PC-9 (cell line): Measurements from ENCODE around the gene ANKFN1. TPM values are rescaled to one million over a fixed set of nuclear protein-coding genes. Genes with fewer than 3 reads are reported as not detected.

Experiments
- BruUV-seq: library from RNA; stranded (reverse); fragments of 400-500 nt; replicated peaks from 2 replicates; lab custom pipeline; 2021; lab: Mats Ljungman, UMichigan
- CTCF ChIA-PET: fragments of 300-600 bp; sonication (Branson Sonifier 250); formaldehyde crosslinking; loops from one replicate; lab custom pipeline; 2022; ENCODE audit warnings: antibody characterized with exemption; lab: Charles Lee
- POLR2A ChIA-PET: fragments of 300-600 bp; sonication (Branson Sonifier 250); formaldehyde crosslinking; loops from one replicate; lab custom pipeline; 2022; ENCODE audit warnings: antibody characterized with exemption; ENCODE audit not compliant: unreplicated experiment; lab: Charles Lee
- DNase-seq, 2 experiments: peaks; one replicate each; pipeline versions ENCODE4 v3.0.0 to v3.0.0-alpha.2; 2015 to 2022; ENCODE audit warnings: mixed read lengths in 1 of 2
- H2AFZ ChIP-seq: fragments of 200-600 bp; sonication (generic); 2 replicates; pipeline ENCODE4 v1.8.1; 2017; ENCODE audit warnings: antibody characterized with exemption
- H3F3A ChIP-seq: fragments of 200-600 bp; sonication (generic); 2 replicates; pipeline ENCODE4 v1.8.1; 2017; ENCODE audit warnings: antibody characterized with exemption, mild to moderate bottlenecking, low read depth; ENCODE audit not compliant: insufficient read depth
- H3K27ac ChIP-seq: fragments of 200-600 bp; sonication (generic); 2 replicates; pipeline ENCODE4 v1.6.1; 2016; ENCODE audit warnings: mixed run types
- H3K27me3 ChIP-seq: fragments of 200-600 bp; sonication (generic); 2 replicates; pipeline ENCODE4 v1.6.1; 2016; ENCODE audit warnings: low read depth, mixed run types; ENCODE audit not compliant: insufficient read depth
- H3K36me3 ChIP-seq: fragments of 200-600 bp; sonication (generic); 2 replicates; pipeline ENCODE4 v1.6.1; 2016; ENCODE audit warnings: low read depth, mixed run types
- H3K4me1 ChIP-seq: fragments of 200-600 bp; sonication (generic); replicated peaks from 2 replicates; pipeline ENCODE4 v1.6.1; 2016; ENCODE audit warnings: mixed run types; ENCODE audit not compliant: insufficient read depth
- H3K4me2 ChIP-seq: fragments of 200-600 bp; sonication (generic); 2 replicates; pipeline ENCODE4 v1.6.1; 2017; ENCODE audit warnings: mixed run types
- H3K4me3 ChIP-seq: fragments of 200-600 bp; sonication (generic); 2 replicates; pipeline ENCODE4 v1.6.1; 2016; ENCODE audit warnings: mixed run types
- H3K79me2 ChIP-seq: fragments of 200-600 bp; sonication (generic); 2 replicates; pipeline ENCODE4 v1.6.1; 2017; ENCODE audit warnings: low read depth, mixed run types
- H3K9me2 ChIP-seq: fragments of 200-600 bp; sonication (generic); 2 replicates; pipeline ENCODE4 v1.8.1; 2017; ENCODE audit warnings: mild to moderate bottlenecking; ENCODE audit not compliant: insufficient read depth
- H3K9me3 ChIP-seq: fragments of 200-600 bp; sonication (generic); 2 replicates; pipeline ENCODE4 v1.8.1; 2016; ENCODE audit warnings: low read depth; ENCODE audit not compliant: insufficient read depth
- H4K20me1 ChIP-seq: fragments of 200-600 bp; sonication (generic); 2 replicates; pipeline ENCODE4 v1.8.1; 2017; ENCODE audit not compliant: insufficient read depth
- EZH2 ChIP-seq: fragments of 200-600 bp; sonication (generic); IDR thresholded peaks from 2 replicates; pipeline ENCODE4 v1.8.0; 2017; ENCODE audit warnings: antibody characterized with exemption, low read depth
- intact Hi-C: fragments of 100-400 bp; cut with micrococcal nuclease; formaldehyde crosslinking; loops from one replicate; pipeline ENCODE4 v1.10.0; 2022; ENCODE audit not compliant: unreplicated experiment
- total RNA-seq: library from RNA; stranded (reverse); gene quantifications from 2 replicates; pipeline ENCODE4 v1.2.3, GENCODE V29; 2021
- TF ChIP-seq, protein P1 (sequence below): fragments of 200-600 bp; sonication (generic); conservative IDR thresholded peaks from 2 replicates; pipeline ENCODE4 v1.6.1; 2017; ENCODE audit warnings: mixed run types, antibody characterized with exemption, mild to moderate bottlenecking, moderate library complexity

Gene ANKFN1
- total RNA-seq, 1 experiment from 2014 or later, result not detected

DNA sequence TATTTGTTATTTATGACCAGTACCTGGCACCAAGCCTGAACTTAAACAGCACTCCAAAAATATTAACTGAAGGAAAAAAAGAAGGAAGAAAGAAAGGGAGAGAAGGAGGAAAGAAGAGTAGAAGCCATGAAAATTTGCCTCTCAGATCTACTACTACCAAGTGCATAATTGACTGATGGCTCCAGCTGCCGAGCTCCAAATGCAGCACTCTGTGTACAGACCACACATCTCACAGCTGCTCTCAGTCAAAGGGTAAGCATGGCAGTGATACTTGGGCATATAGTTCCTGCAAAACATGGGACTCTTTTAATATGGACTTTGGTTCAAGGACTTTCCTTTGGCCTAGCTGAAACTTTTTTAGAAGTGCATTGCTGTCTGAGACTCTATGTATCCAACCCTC, 396.2 kb downstream of the ANKFN1 start:
- TF ChIP-seq EZH2, result no peak
- TF ChIP-seq, protein P1, sequence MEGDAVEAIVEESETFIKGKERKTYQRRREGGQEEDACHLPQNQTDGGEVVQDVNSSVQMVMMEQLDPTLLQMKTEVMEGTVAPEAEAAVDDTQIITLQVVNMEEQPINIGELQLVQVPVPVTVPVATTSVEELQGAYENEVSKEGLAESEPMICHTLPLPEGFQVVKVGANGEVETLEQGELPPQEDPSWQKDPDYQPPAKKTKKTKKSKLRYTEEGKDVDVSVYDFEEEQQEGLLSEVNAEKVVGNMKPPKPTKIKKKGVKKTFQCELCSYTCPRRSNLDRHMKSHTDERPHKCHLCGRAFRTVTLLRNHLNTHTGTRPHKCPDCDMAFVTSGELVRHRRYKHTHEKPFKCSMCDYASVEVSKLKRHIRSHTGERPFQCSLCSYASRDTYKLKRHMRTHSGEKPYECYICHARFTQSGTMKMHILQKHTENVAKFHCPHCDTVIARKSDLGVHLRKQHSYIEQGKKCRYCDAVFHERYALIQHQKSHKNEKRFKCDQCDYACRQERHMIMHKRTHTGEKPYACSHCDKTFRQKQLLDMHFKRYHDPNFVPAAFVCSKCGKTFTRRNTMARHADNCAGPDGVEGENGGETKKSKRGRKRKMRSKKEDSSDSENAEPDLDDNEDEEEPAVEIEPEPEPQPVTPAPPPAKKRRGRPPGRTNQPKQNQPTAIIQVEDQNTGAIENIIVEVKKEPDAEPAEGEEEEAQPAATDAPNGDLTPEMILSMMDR, result no peak
- intact Hi-C loops, result no loop called here
- POLR2A ChIA-PET, result no interaction called here
- H4K20me1 ChIP-seq, result no peaks in the 10 kb centered on the region; the same call in 1 of the 2 replicates
- CTCF ChIA-PET, result no interaction called here
- H3K27me3 ChIP-seq, result peaks cover 18% of the 10 kb centered on the region
- no peaks in the 10 kb centered on the region for H3K9me2 ChIP-seq
- no peaks in the 10 kb centered on the region for H3K79me2 ChIP-seq
- DNase-seq, result no peak
- H3K9me3 ChIP-seq, result no peaks in the 10 kb centered on the region
- no peaks in the 10 kb centered on the region for H3K36me3 ChIP-seq
- H3F3A ChIP-seq, result no peaks in the 10 kb centered on the region
- no peak overlapping the region for H3K4me3 ChIP-seq
- H3K4me2 ChIP-seq, result no peak overlapping the region
- no peak overlapping the region for H2AFZ ChIP-seq
- no peak overlapping the region for H3K27ac ChIP-seq
- H3K4me1 ChIP-seq, result no peaks in the 10 kb centered on the region
- BruUV-seq, result no TSS peak

- Histone ChIP-seq H3K79me2 (no peaks in the 10 kb centered on the region), H3K27ac (no peak overlapping the region), H3K9me2 (no peaks in the 10 kb centered on the region), H3K36me3 (no peaks in the 10 kb centered on the region), H3F3A (no peaks in the 10 kb centered on the region), H3K9me3 (no peaks in the 10 kb centered on the region), H3K4me3 (no peak overlapping the region), H3K4me1 (no peaks in the 10 kb centered on the region), H4K20me1 (no peaks in the 10 kb centered on the region), H3K4me2 (no peak overlapping the region), H3K27me3 (peaks cover 8% of the 10 kb centered on the region), H2AFZ (no peak overlapping the region)
- DNase-seq, result no peak
- BruUV-seq, result no TSS peak
- ChIA-PET CTCF (no interaction called here), POLR2A (no interaction called here)
- intact Hi-C loops, result no loop called here
- TF ChIP-seq, protein P1, result no peak
- no peak for TF ChIP-seq EZH2
These were observed 404.4 kb downstream of the ANKFN1 start for GRCh38 chr17:56557682-56558081.

DNA sequence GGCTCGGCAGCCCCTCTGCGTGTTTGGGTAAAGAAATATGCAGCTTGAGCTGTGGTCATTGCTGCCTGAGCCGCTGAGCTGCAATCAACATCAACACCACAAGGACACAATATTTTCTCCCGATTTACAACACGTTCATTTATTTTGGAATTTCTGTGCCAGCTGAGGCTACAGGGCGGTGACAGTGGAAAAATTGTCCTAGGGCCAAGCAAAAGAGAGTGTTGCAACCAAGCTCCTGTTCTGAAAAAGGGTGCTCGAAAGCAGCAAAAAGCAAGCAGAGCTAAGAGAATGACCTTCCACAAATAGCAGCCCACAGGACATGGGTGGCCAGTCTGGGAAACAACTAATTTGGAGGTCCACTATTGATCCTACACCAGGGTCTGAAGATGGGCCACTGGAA, 404.8 kb downstream of the ANKFN1 start:
- ChIA-PET CTCF (no interaction called here), POLR2A (no interaction called here)
- TF ChIP-seq, protein P1, result no peak
- no peak for TF ChIP-seq EZH2
- Histone ChIP-seq H4K20me1 (no peaks in the 10 kb centered on the region), H3K27me3 (peaks cover 3% of the 10 kb centered on the region), H3K27ac (no peak overlapping the region), H3K9me2 (no peaks in the 10 kb centered on the region), H3K4me2 (no peak overlapping the region), H3F3A (no peaks in the 10 kb centered on the region), H3K79me2 (no peaks in the 10 kb centered on the region), H3K4me1 (no peaks in the 10 kb centered on the region), H3K36me3 (no peaks in the 10 kb centered on the region), H3K9me3 (no peaks in the 10 kb centered on the region), H3K4me3 (no peak overlapping the region), H2AFZ (no peak overlapping the region)
- DNase-seq, result no peak
- intact Hi-C loops, result no loop called here
- BruUV-seq, result no TSS peak
